HG02610 (cell line): ENCODE measurements around the gene ARHGEF3.

Experiments used
- ATAC-seq: cut with Tn5 transposase; IDR thresholded peaks from one replicate; pipeline ENCODE4 v1.9.1; 2021; ENCODE audit warnings: mild to moderate bottlenecking, moderate library complexity; ENCODE audit not compliant: unreplicated experiment

ARHGEF3 gene

GRCh38 chr3:56796202-56796601, 5.5 kb downstream of the ARHGEF3 start:
- no peak for ATAC-seq

DNA sequence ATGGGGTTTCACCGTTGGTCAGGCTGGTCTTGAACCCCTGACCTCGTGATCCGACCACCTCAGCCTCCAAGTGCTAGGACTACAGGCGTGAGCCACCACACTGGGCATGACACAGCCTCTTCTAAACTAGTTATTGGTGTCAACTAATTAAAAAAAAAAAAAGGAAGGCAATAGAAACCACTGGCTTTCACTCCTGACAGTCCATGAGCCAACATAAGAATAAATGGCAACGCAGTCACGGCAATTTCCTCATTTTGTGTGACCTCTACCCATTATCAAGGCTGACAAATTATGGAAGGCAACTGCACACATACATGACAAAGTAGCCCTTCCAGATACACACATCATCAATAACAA, 5.9 kb downstream of the ARHGEF3 start:
- no peak for ATAC-seq

DNA sequence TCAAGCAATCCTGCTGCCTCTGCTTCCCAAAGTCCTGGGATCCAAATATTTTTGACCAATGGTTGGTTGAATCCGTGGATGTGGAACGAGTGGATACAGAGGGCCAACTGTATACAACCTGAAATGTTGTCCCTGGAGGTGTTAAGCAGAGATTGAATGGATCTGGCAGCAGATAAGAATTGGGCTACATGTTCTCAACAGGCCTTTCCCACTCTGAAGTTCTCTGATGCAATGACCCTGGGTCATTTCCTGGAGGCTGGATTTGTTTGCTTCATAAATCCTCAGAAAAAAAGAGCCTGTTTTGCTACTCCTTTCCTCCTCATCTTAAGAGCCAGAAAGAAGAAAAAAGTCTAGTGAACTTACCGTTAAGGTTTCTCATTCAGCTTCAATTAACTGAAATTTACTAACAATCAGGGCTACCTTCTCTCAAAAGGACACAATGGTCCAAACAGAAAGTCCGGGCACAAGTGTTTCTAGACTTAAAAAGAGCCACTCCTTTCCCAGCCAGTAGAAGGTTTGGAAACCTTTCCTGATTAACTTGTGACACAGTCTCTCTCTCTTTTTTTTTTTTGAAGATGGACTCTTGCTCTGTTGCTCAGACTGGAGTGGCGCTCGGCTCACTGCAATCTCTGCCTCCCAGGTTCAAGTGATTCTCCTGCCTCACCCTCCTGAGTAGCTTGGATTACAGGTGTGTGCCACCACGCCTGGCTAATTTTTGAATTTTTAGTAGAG, 6.5 kb downstream of the ARHGEF3 start:
- no peak for ATAC-seq

DNA sequence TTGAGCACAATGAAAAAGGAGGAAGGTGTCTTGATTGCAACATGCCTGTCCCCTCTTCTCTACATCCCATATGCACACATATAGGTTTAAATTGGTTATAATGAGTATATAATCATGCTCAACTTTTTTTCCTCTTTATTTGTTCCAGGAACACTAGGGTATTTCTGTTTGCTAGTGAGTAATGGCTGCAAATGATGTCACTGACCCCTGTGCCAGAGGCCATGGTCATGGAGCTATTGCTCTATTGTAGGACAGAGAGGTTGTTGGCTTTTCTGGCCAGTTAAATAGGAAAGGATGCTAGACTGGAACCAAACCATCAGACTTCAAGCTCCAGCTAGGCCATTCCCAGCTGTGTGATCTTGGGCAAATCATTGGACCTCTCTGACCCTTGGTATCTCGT, 9.6 kb downstream of the ARHGEF3 start:
- ATAC-seq, result no peak

DNA sequence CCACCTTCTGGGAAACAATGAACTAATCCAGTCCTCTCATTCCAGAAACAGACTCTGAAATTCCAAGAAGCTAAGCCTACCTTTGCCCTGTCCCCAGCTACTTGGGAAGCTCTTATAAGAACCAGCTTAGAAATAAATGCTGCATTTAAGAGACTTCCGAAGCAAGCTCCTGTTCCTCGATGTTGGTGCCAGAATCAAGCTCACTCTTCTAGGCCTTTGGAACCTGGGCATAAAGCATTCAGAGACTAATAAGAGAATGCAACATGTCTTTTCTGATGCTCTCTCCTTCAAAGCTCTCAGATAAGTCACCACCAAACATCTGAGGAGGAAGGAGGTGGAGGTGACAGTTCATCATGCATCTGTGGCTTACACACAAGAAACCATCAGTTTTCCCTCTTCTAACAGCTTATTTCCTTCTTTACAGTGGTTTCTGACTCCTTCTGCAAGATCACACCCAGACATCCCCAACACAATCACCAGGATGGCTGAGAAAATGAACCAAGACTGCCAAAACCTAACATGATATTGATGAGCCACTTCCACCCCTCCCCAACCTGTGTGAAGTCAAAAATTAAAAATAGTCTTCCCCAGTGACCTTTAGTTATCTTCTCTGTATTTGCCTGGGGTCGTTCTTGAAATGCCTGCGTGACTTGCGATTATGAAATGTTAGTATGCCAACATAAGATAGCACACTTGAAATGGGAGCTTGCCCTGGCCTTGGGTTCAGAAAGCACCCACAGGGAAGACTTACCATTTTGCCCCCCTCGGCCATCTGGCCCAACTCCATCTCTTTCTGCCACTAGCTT, 11.5 kb downstream of the ARHGEF3 start:
- ATAC-seq, result peak; percentile 32

DNA sequence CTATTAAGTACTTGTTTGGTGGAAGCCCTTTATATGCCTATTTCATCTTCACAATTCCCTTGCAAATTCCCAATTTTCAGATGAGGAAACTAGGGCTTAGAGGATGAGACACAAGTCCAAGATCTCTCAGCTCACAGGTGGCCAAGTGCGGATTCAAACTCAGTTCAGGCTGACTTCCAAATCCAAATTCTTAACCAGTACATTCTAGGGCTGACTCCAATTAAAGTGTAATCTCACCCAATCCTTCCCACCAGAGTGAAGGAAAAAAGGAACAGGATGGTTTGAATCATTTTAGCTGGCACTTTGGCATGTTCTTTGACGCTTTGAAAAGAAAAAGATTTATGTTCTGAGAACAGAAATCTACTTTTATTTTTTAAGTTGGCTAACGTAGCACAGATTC, 12.7 kb downstream of the ARHGEF3 start:
- no peak for ATAC-seq

DNA sequence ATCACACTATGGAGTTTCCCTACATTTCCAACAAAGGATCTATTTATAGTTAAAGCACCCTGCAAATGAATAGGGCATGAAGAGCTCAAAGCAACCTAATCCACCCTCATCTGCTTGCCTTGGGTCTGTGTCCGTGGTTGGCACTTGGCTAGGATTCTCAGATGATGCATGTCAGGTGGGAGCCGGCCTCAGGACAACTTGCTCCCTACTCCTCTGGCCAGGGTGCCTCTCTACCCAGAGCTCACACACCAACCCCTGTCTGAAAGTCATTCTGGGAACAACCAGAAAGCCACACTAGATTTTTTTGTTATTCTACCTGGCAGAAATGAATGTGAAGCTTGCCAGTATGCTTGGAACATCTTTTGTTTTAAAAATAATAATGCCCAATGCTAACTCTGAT, 13.2 kb downstream of the ARHGEF3 start:
- ATAC-seq, result no peak

DNA sequence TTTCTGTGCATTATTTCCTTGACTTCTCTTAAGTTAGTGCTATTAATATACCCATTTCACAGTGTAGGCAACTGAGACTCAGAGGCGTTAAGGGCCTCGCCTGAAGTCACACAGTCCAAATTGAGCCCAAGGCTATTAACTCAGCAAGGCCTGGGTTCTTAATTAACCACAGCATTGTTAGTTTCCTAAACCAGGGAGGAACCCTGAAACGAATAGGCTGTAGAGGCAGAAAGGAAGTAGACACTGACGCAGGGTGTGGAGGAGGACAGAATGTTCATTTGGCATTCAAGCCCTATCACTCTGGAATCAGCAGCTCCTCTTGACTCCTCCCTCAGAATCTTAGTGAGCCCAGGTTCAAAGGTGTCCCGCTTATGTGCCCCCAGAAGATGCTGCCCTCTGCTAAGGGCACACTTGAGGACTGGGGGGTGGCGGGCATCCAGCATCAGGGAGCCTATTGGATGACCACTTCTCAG, 13.9 kb downstream of the ARHGEF3 start:
- ATAC-seq, result no peak

DNA sequence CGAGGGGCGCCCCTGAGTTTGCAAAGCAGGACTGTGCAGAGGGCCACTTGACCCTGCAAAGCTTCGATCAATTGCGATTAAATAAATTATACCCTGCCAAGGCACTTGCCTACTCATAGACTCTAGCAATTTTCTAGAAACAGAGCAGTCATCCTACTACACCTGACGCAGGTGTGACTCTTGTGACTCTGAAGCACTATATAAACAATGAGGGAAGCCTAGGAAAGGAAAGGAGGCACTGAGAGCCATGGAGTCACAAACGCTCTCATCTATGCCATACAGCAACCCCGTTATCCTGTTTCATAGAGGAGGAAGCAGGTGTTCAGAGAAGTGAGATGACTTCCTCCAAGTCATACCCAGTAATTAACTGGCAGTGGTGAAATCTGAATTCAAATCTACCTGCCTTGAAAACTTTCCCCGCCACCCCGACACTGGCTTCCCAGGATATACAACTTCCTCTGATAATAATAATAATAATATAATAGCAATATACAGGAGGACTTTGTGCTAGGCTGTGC, 14.4 kb downstream of the ARHGEF3 start:
- no peak for ATAC-seq

GRCh38 chr3:56785499-56785898, 16.2 kb downstream of the ARHGEF3 start:
- ATAC-seq, result no peak

DNA sequence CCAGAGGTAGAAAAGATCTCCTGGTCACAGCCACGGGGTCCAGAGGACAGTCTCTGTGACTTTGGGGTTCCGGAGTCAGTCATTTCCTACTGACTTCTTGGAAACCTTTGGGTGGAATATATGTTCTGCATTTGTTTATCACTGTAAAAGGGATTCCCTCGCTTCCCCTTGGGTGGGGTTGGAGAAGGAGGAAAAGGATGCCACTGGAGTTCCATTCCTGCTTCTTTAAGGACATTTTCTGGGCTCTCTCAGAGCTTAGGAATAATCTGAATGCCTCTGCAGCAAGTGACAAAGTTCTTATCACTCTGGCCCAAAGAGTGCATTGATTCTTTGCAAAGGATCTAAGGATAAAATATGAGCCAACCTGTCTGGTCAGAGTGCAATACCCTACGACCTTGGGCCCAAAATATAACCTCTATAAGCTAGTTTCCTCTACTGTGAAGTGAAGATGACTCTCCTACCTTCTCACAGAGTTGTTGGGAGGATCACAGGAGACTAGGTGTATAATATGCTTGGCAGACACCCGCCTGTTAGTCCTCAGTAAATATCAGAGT, 17.2 kb downstream of the ARHGEF3 start:
- no peak for ATAC-seq

- peak; percentile 94 for ATAC-seq
These were observed 17.9 kb downstream of the ARHGEF3 start for GRCh38 chr3:56783644-56784447.

DNA sequence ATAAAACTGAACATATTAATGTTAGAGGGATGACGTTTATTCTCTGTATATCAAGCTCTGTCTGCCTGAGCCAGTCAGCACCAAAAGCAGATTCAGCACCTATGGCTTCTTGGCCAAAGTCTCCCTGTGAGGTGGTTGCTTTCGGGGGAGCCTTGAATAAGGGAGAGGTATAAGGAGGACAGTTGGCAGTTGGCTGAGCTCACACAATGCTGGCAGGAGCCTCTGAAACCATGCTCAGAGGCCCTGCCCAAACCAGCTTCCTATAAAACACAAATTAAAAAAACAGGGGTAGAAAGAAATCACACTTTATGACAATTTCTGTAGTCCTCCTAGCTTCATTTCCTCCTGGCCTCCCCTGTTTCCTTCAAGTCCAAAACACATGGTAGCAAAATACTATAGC, 18.8 kb downstream of the ARHGEF3 start:
- ATAC-seq, result no peak

DNA sequence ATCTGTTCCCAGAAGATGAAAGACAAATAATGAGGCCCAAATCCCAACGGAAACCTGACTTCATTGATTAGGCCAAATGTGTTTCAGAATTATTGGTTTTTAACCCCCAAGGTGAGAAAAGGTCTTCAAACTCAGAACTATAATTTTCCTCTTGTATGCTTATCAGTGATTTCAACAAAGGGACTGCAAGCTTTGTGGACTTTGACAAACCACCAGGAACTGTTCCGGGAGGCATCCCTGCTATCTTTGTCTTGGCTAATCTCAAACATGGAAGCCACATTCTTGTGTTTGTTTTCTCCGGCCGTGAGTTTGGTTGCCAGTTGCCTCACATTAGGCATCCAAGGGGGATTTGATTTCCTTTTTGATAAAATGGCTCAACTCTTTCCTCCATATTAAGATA, 19.5 kb downstream of the ARHGEF3 start:
- no peak for ATAC-seq

GRCh38 chr3:56781762-56782161, 20.0 kb downstream of the ARHGEF3 start:
- ATAC-seq, result no peak

GRCh38 chr3:56780936-56781335, 20.8 kb downstream of the ARHGEF3 start:
- no peak for ATAC-seq

DNA sequence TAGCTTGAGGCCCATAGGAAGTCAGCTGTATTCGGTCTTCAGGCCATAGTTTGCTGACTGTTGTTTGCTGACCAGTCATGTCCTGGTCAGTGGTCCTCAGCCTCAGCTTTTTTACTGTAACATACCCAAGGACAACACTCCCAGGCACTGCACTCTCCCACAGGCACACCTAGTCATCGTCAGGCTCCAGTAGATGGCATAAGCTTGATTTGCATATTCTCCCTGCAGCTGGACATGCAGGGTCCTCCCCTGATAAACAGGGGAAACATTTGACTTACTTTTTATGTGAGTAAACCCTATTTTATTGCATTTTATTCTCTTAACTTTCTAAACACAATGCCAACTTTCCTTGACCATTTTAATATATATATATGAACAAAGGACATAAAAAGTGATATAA, 22.9 kb downstream of the ARHGEF3 start:
- no peak for ATAC-seq

GRCh38 chr3:56776556-56776950, 25.2 kb downstream of the ARHGEF3 start:
- no peak for ATAC-seq

- no peak for ATAC-seq
These were observed 25.8 kb downstream of the ARHGEF3 start for GRCh38 chr3:56775838-56776555.

DNA sequence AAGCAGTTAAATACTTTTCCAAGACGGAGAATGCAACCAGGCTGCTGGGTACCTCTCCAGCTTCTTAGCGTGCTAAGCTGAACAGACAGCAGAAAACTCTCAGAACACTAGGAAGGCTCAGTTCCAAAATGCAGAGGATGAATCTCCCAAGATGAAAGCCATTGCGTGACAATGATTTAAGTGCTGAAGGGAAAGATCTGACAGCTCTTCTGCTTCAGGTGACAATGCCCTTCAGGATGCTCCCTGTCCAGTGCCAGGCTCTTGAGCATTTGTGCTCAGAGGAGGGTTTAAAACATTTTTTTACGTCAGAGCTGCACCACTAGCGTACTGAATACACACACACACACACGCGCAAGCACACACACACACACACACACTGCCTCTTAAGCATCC, 26.3 kb downstream of the ARHGEF3 start:
- no peak for ATAC-seq
